ENCODE results near the gene ADH5. TPM values are rescaled to one million over a fixed set of nuclear protein-coding genes. Genes with fewer than 3 reads are reported as not detected.
"Not testable (repeated sequence)": the region's sequence is repeated elsewhere in the genome, so short reads cannot be mapped to it uniquely, and the experiment has no call there.

ADH5 gene
- polyA plus RNA-seq, 1 donor = 278 TPM

- no peak for DNase-seq
These were observed 2.1 kb upstream of the ADH5 start for GRCh38 chr4:99090481-99091215.

- peak; percentile 65 for DNase-seq
These were observed 552 bp downstream of the ADH5 start for GRCh38 chr4:99088023-99088449.

GRCh38 chr4:99084595-99084994 lies 4.0 kb downstream of the ADH5 start:
- no peak for DNase-seq

- no peak for DNase-seq
These were observed 6.4 kb downstream of the ADH5 start for GRCh38 chr4:99082192-99082591.

- not testable (repeated sequence) for DNase-seq
These were observed 7.7 kb downstream of the ADH5 start for GRCh38 chr4:99080869-99081268.

GRCh38 chr4:99079625-99080295 lies 8.8 kb downstream of the ADH5 start:
- no peak for DNase-seq

- no peak for DNase-seq
These were observed 9.5 kb downstream of the ADH5 start for GRCh38 chr4:99078931-99079624.

GRCh38 chr4:99078336-99078735 lies 10.3 kb downstream of the ADH5 start:
- no peak for DNase-seq

GRCh38 chr4:99077177-99077576 lies 11.4 kb downstream of the ADH5 start:
- DNase-seq = no peak

- no peak for DNase-seq
These were observed 12.2 kb downstream of the ADH5 start for GRCh38 chr4:99076292-99076976.

GRCh38 chr4:99074816-99075215 lies 13.8 kb downstream of the ADH5 start:
- DNase-seq = no peak

- DNase-seq = no peak
These were observed 17.4 kb downstream of the ADH5 start for GRCh38 chr4:99071159-99071558.

GRCh38 chr4:99067617-99068016 lies 21.0 kb downstream of the ADH5 start:
- no peak for DNase-seq

- not testable (repeated sequence) for DNase-seq
These were observed 23.1 kb downstream of the ADH5 start for GRCh38 chr4:99065521-99065920.

GRCh38 chr4:99062120-99062519 lies 26.5 kb downstream of the ADH5 start:
- DNase-seq = no peak

GRCh38 chr4:99061048-99061700 lies 27.4 kb downstream of the ADH5 start:
- DNase-seq = no peak

- no peak for DNase-seq
These were observed 29.0 kb downstream of the ADH5 start for GRCh38 chr4:99059550-99059949.

GRCh38 chr4:99058228-99058627 lies 30.4 kb downstream of the ADH5 start:
- DNase-seq = no peak

GRCh38 chr4:99054428-99054994 lies 34.1 kb downstream of the ADH5 start:
- DNase-seq = no peak

GRCh38 chr4:99052902-99053301 lies 35.7 kb downstream of the ADH5 start:
- no peak for DNase-seq

- no peak for DNase-seq
These were observed 40.9 kb downstream of the ADH5 start for GRCh38 chr4:99047710-99048109.

- DNase-seq = no peak
These were observed 45.2 kb downstream of the ADH5 start for GRCh38 chr4:99043346-99043745.

All from left kidney (tissue), 2 donors.